T-helper 1 cell (primary cell): ENCODE data around the gene CTSG.
"Not testable (repeated sequence)": the region's sequence is repeated elsewhere in the genome, so short reads cannot be mapped to it uniquely, and the experiment has no call there.

Experiments used
- DNase-seq, 5 donors: peaks; one replicate each; pipeline ENCODE4 v3.0.0-alpha.2; 2012 to 2020

Gene CTSG

DNA sequence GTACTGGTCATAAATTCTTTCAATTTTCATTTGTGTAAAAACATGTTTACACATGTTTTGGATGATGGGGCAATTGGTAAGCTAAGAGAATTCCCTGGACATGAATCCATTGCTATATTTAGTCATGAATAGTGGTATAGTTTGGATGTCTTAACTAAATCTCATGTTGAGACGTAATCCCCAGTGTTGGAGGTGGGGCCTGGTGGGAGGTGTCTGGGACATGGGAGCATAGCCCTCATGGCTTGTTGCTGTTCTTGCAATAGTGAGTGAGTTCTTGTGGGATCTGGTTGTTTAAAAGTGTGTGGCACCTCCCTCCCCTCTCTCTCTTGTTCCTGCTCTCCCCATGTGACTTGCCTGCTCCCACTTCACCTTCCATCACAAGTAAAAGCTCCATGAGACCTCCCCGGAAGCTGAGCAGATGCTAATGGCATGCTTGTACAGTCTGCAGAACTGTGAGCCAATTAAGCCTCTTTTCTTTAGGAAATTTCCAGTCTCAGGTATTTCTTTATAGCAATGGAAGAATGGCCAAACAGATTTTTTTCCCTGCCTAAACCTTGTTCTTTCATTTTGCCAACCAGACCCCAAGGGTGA, 33.6 kb downstream of the CTSG start:
- DNase-seq = no peak

DNA sequence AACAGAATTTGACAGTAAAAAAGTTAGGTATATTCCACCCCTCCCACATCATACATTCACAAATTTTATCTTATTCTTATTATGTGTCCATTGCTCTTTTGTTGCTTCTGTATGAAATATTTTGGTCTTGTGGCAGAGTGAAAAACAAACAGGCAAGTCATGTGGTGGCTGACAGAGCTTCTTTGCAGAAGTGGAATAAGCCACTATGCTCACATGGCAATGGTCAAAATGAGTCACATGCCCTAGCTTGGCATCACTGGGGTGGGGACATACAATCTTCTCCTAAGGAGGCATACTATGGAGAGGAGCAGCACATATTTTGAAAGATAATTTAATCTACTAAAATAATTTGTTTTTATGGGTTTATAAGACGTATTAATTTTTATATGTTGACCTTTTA, 40.3 kb downstream of the CTSG start:
- peak in 1 of 5 donors; percentile 4 for DNase-seq

DNA sequence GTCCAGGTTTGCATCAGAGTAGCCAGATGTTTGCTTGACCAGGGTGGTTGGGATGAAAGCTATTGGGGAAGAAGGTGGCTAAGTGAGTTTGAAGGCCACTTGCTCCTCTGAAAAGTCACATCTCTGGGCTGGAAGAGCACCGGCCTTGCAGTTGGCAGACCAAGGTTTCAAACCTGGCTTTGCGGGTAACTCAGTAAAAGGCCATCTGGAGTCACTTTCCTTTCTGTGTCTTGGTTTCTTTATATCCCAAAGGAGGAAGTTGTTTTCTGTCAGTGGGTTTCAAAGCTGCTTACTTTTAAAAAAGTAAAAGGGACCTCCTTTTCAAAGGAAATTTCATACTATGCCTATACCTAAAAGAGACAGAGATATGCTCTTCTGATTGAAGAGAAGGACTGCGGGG, 41.8 kb downstream of the CTSG start:
- no peak for DNase-seq

DNA sequence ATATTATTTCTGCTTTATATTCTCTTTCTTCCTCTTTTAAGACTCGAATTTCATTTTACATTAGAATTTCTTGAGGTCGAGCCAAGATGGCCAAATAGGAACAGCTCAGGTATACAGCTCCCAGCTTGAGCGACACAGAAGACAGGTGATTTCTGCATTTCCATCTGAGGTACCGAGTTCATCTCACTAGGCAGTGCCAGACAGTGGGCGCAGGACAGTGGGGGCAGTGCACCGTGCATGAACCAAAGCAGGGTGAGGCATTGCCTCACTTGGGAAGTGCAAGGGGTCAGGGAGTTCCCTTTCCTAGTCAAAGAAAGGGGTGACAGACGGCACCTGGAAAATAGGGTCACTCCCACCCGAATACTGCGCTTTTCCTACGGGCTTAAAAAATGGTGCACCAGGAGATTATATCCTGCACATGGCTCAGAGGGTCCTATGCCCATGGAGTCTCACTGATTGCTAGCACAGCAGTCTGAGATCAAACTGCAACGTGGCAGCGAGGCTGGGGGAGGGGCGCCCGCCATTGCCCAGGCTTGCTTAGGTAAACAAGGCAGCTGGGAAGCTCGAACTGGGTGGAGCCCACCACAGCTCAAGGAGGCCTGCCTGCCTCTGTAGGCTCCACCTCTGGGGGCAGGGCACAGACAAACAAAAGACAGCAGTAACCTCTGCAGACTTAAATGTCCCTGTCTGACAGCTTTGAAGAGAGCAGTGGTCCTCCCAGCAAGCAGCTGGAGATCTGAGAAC, 50.0 kb downstream of the CTSG start:
- DNase-seq = not testable (repeated sequence)
